ENCODE data around the gene ADARB2.

DNA sequence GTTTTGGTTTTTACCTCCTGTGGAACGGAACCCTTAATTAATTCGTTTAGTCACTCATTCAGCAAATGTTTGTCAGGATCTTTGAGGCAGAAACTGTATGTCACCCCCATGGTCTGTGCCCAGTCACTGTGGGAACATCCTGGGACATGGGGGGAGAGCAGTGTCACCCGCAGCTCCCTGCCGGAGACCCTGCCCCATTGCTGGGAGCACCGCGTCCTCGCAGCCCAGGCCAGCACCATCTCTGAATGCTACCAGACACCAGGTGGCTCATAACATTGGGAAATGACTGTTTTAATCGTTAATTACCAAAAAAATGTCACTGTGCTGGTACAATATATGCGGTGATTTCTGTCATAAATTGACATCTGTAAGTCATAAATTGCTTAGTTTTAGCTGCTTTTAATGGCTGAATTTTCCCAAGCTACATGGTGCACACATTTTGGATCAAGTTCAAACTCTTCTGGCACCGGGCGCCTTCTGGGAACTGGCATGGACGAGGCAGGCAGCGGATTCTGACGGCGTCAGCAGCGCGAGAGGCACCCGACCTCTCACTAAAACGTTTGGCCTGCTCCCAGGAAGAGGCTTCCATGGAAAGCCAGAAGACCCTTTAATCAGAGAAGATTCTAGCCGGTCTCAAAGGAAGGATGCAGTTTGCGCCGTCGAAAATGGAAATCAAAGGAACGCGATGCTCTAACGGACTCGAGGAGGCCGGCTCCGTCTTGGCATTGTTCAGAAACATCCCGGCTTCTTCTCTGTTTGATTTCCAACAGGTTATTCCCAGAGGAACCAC lies 184.2 kb downstream of the ADARB2 start:
- no peak for TF ChIP-seq CTCF (IDR thresholded peaks at IDR 0.05)
- TF ChIP-seq POLR2A (IDR thresholded peaks at IDR 0.05; ENCODE audit: low read depth) = no peak

Data from esophagus muscularis mucosa (tissue), 3 donors.